Measurements from ENCODE around the gene CASP8AP2.
"Not testable (repeated sequence)": the region's sequence is repeated elsewhere in the genome, so short reads cannot be mapped to it uniquely, and the experiment has no call there.

CASP8AP2 gene

GRCh38 chr6:89836639-89837222 is 7.1 kb downstream of the CASP8AP2 start:
- H3K27me3 Mint-ChIP-seq: no peaks in the 10 kb centered on the region
- no peak overlapping the region for H3K4me3 Mint-ChIP-seq
- H3K4me1 Mint-ChIP-seq (ENCODE audit: low read depth): peaks cover 65% of the 10 kb centered on the region
- peaks cover 85% of the 10 kb centered on the region for H3K36me3 Mint-ChIP-seq (ENCODE audit: low read depth)
- no peak for DNase-seq
- H3K9me3 Mint-ChIP-seq: no peaks in the 10 kb centered on the region
- peak overlapping the region; percentile 74 for H3K27ac Mint-ChIP-seq

- Mint-ChIP-seq H3K4me3 (no peak overlapping the region), H3K9me3 (no peaks in the 10 kb centered on the region), H3K4me1 (ENCODE audit: low read depth) (peaks cover 52% of the 10 kb centered on the region), H3K36me3 (ENCODE audit: low read depth) (peaks cover 73% of the 10 kb centered on the region), H3K27ac (no peak overlapping the region), H3K27me3 (no peaks in the 10 kb centered on the region)
- DNase-seq: no peak
These were observed 10.9 kb downstream of the CASP8AP2 start for GRCh38 chr6:89840538-89840937.

GRCh38 chr6:89842228-89842627 is 12.5 kb downstream of the CASP8AP2 start:
- Mint-ChIP-seq H3K4me1 (ENCODE audit: low read depth) (peaks cover 36% of the 10 kb centered on the region), H3K36me3 (ENCODE audit: low read depth) (peaks cover 73% of the 10 kb centered on the region), H3K27ac (no peak overlapping the region), H3K9me3 (no peaks in the 10 kb centered on the region), H3K27me3 (no peaks in the 10 kb centered on the region), H3K4me3 (no peak overlapping the region)
- no peak for DNase-seq

GRCh38 chr6:89843070-89843469 is 13.4 kb downstream of the CASP8AP2 start:
- Mint-ChIP-seq H3K9me3 (no peaks in the 10 kb centered on the region), H3K4me1 (ENCODE audit: low read depth) (peaks cover 32% of the 10 kb centered on the region), H3K27me3 (no peaks in the 10 kb centered on the region), H3K4me3 (no peak overlapping the region), H3K27ac (no peak overlapping the region), H3K36me3 (ENCODE audit: low read depth) (peaks cover 72% of the 10 kb centered on the region)
- no peak for DNase-seq

GRCh38 chr6:89847513-89847912 is 17.8 kb downstream of the CASP8AP2 start:
- not testable (repeated sequence) for H3K27me3 Mint-ChIP-seq, H3K27ac Mint-ChIP-seq, H3K9me3 Mint-ChIP-seq, H3K4me3 Mint-ChIP-seq, DNase-seq
- H3K4me1 Mint-ChIP-seq (ENCODE audit: low read depth): peaks cover 23% of the 10 kb centered on the region
- peaks cover 82% of the 10 kb centered on the region for H3K36me3 Mint-ChIP-seq (ENCODE audit: low read depth)

GRCh38 chr6:89853068-89853467 is 23.4 kb downstream of the CASP8AP2 start:
- H3K27ac Mint-ChIP-seq: no peak overlapping the region
- no peak overlapping the region for H3K4me3 Mint-ChIP-seq
- H3K9me3 Mint-ChIP-seq: no peaks in the 10 kb centered on the region
- H3K4me1 Mint-ChIP-seq (ENCODE audit: low read depth): peaks cover 13% of the 10 kb centered on the region
- H3K36me3 Mint-ChIP-seq (ENCODE audit: low read depth): peaks cover 96% of the 10 kb centered on the region
- no peaks in the 10 kb centered on the region for H3K27me3 Mint-ChIP-seq
- DNase-seq: no peak

- Mint-ChIP-seq H3K4me1 (ENCODE audit: low read depth) (peaks cover 14% of the 10 kb centered on the region), H3K36me3 (ENCODE audit: low read depth) (peaks cover 87% of the 10 kb centered on the region), H3K27ac (no peak overlapping the region), H3K27me3 (no peaks in the 10 kb centered on the region), H3K9me3 (no peaks in the 10 kb centered on the region), H3K4me3 (no peak overlapping the region)
- DNase-seq: no peak
These were observed 28.4 kb downstream of the CASP8AP2 start for GRCh38 chr6:89858041-89858440.

GRCh38 chr6:89859744-89860143 is 30.1 kb downstream of the CASP8AP2 start:
- Mint-ChIP-seq H3K36me3 (ENCODE audit: low read depth) (peaks cover 87% of the 10 kb centered on the region), H3K4me1 (ENCODE audit: low read depth) (peaks cover 14% of the 10 kb centered on the region), H3K4me3 (no peak overlapping the region), H3K27me3 (no peaks in the 10 kb centered on the region), H3K27ac (peak overlapping the region; percentile 67), H3K9me3 (no peaks in the 10 kb centered on the region)
- no peak for DNase-seq

- DNase-seq: no peak
- Mint-ChIP-seq H3K36me3 (ENCODE audit: low read depth) (peaks cover 87% of the 10 kb centered on the region), H3K27me3 (no peaks in the 10 kb centered on the region), H3K4me1 (ENCODE audit: low read depth) (peaks cover 14% of the 10 kb centered on the region), H3K9me3 (peaks cover 4% of the 10 kb centered on the region), H3K4me3 (no peak overlapping the region), H3K27ac (no peak overlapping the region)
These were observed 32.6 kb downstream of the CASP8AP2 start for GRCh38 chr6:89862273-89862672.

- Mint-ChIP-seq H3K4me1 (ENCODE audit: low read depth) (peaks cover 14% of the 10 kb centered on the region), H3K9me3 (peaks cover 4% of the 10 kb centered on the region), H3K27ac (peak overlapping the region; percentile 8), H3K36me3 (ENCODE audit: low read depth) (peaks cover 87% of the 10 kb centered on the region), H3K27me3 (no peaks in the 10 kb centered on the region), H3K4me3 (no peak overlapping the region)
- no peak for DNase-seq
These were observed 33.0 kb downstream of the CASP8AP2 start for GRCh38 chr6:89862698-89863097.

- H3K9me3 Mint-ChIP-seq: peaks cover 4% of the 10 kb centered on the region
- H3K4me3 Mint-ChIP-seq: no peak overlapping the region
- H3K27ac Mint-ChIP-seq: no peak overlapping the region
- H3K27me3 Mint-ChIP-seq: no peaks in the 10 kb centered on the region
- H3K36me3 Mint-ChIP-seq (ENCODE audit: low read depth): peaks cover 95% of the 10 kb centered on the region
- H3K4me1 Mint-ChIP-seq (ENCODE audit: low read depth): peaks cover 8% of the 10 kb centered on the region
- no peak for DNase-seq
These were observed 36.5 kb downstream of the CASP8AP2 start for GRCh38 chr6:89866024-89866678.

GRCh38 chr6:89873721-89874120 is 44.0 kb downstream of the CASP8AP2 start:
- peaks cover 60% of the 10 kb centered on the region for H3K36me3 Mint-ChIP-seq (ENCODE audit: low read depth)
- H3K4me3 Mint-ChIP-seq: no peak overlapping the region
- no peak overlapping the region for H3K27ac Mint-ChIP-seq
- no peak for DNase-seq
- H3K27me3 Mint-ChIP-seq: no peaks in the 10 kb centered on the region
- H3K4me1 Mint-ChIP-seq (ENCODE audit: low read depth): peaks cover 3% of the 10 kb centered on the region
- no peaks in the 10 kb centered on the region for H3K9me3 Mint-ChIP-seq

GRCh38 chr6:89874438-89874837 is 44.8 kb downstream of the CASP8AP2 start:
- Mint-ChIP-seq H3K36me3 (ENCODE audit: low read depth) (peaks cover 54% of the 10 kb centered on the region), H3K27me3 (no peaks in the 10 kb centered on the region), H3K27ac (no peak overlapping the region), H3K4me1 (ENCODE audit: low read depth) (peaks cover 3% of the 10 kb centered on the region), H3K9me3 (no peaks in the 10 kb centered on the region), H3K4me3 (no peak overlapping the region)
- no peak for DNase-seq

GRCh38 chr6:89886378-89887120 is 56.9 kb downstream of the CASP8AP2 start:
- DNase-seq: no peak
- H3K27me3 Mint-ChIP-seq: peaks cover 19% of the 10 kb centered on the region
- no peaks in the 10 kb centered on the region for H3K36me3 Mint-ChIP-seq (ENCODE audit: low read depth)
- H3K4me1 Mint-ChIP-seq (ENCODE audit: low read depth): peaks cover 11% of the 10 kb centered on the region
- H3K4me3 Mint-ChIP-seq: no peak overlapping the region
- no peak overlapping the region for H3K27ac Mint-ChIP-seq
- no peaks in the 10 kb centered on the region for H3K9me3 Mint-ChIP-seq
